HEK293T (cell line): ENCODE measurements around the gene ARHGAP23.

Source experiments
- CTCF ChIA-PET: fragments of 350-600 bp; formaldehyde crosslinking; extraction: SDS; loops from one replicate; lab custom pipeline; 2021; ENCODE audit warnings: antibody characterized with exemption, inconsistent platforms; lab: Yijun Ruan, JAX
- POLR2A ChIA-PET: fragments of 350-600 bp; formaldehyde crosslinking; extraction: SDS; loops from one replicate; lab custom pipeline; 2020; ENCODE audit warnings: antibody characterized with exemption, inconsistent platforms; lab: Yijun Ruan, JAX
- DNase-seq: peaks from one replicate; pipeline ENCODE4 v3.0.0; 2012; ENCODE audit warnings: mixed read lengths; ENCODE audit errors: extremely low spot score
- ARNT ChIP-seq: fragments of 450-650 bp; IDR thresholded peaks from 2 replicates; pipeline ENCODE4 v1.6.1; 2017; ENCODE audit warnings: mild to moderate bottlenecking
- BHLHE40 ChIP-seq: fragments of 450-650 bp; IDR thresholded peaks from 2 replicates; pipeline ENCODE4 v1.6.1; 2016; ENCODE audit warnings: mild to moderate bottlenecking, moderate library complexity, borderline replicate concordance
- CTBP1 ChIP-seq: fragments of 450-650 bp; IDR thresholded peaks from 2 replicates; pipeline ENCODE4 v1.6.1; 2016; ENCODE audit warnings: borderline replicate concordance
- ELF4 ChIP-seq: fragments of 450-650 bp; IDR thresholded peaks from 2 replicates; pipeline ENCODE4 v1.6.1; 2017; ENCODE audit warnings: antibody characterized with exemption
- FOXA1 ChIP-seq: fragments of 450-650 bp; IDR thresholded peaks from 2 replicates; pipeline ENCODE4 v1.6.1; 2016; ENCODE audit warnings: mild to moderate bottlenecking
- FOXK2 ChIP-seq: fragments of 450-650 bp; IDR thresholded peaks from 2 replicates; pipeline ENCODE4 v1.6.1; 2016; ENCODE audit warnings: mild to moderate bottlenecking
- FOXM1 ChIP-seq: fragments of 450-650 bp; IDR thresholded peaks from 2 replicates; pipeline ENCODE4 v1.6.1; 2017; ENCODE audit warnings: mild to moderate bottlenecking, borderline replicate concordance
- HDGF ChIP-seq: fragments of 450-650 bp; IDR thresholded peaks from 2 replicates; pipeline ENCODE4 v1.6.1; 2017; ENCODE audit warnings: antibody characterized with exemption, borderline replicate concordance
- L3MBTL2 ChIP-seq: fragments of 450-650 bp; conservative IDR thresholded peaks from 2 replicates; pipeline ENCODE4 v1.6.1; 2016; ENCODE audit warnings: mild to moderate bottlenecking
- LEF1 ChIP-seq: fragments of 450-650 bp; IDR thresholded peaks from 2 replicates; pipeline ENCODE4 v1.6.1; 2017; ENCODE audit warnings: mild to moderate bottlenecking, borderline replicate concordance
- NFRKB ChIP-seq: fragments of 450-650 bp; IDR thresholded peaks from 2 replicates; pipeline ENCODE4 v1.6.1; 2016; ENCODE audit warnings: mild to moderate bottlenecking, moderate library complexity
- PKNOX1 ChIP-seq: fragments of 450-650 bp; IDR thresholded peaks from 2 replicates; pipeline ENCODE4 v1.6.1; 2016
- SP1 ChIP-seq: fragments of 450-650 bp; IDR thresholded peaks from 2 replicates; pipeline ENCODE4 v1.6.1; 2017
- SUZ12 ChIP-seq: fragments of 450-650 bp; IDR thresholded peaks from 2 replicates; pipeline ENCODE4 v1.6.1; 2016; ENCODE audit warnings: mild to moderate bottlenecking
- TARDBP ChIP-seq: fragments of 450-650 bp; IDR thresholded peaks from 2 replicates; pipeline ENCODE4 v1.6.1; 2016
- ZNF384 ChIP-seq: fragments of 450-650 bp; IDR thresholded peaks from 2 replicates; pipeline ENCODE4 v1.6.1; 2016

Gene ARHGAP23

DNA sequence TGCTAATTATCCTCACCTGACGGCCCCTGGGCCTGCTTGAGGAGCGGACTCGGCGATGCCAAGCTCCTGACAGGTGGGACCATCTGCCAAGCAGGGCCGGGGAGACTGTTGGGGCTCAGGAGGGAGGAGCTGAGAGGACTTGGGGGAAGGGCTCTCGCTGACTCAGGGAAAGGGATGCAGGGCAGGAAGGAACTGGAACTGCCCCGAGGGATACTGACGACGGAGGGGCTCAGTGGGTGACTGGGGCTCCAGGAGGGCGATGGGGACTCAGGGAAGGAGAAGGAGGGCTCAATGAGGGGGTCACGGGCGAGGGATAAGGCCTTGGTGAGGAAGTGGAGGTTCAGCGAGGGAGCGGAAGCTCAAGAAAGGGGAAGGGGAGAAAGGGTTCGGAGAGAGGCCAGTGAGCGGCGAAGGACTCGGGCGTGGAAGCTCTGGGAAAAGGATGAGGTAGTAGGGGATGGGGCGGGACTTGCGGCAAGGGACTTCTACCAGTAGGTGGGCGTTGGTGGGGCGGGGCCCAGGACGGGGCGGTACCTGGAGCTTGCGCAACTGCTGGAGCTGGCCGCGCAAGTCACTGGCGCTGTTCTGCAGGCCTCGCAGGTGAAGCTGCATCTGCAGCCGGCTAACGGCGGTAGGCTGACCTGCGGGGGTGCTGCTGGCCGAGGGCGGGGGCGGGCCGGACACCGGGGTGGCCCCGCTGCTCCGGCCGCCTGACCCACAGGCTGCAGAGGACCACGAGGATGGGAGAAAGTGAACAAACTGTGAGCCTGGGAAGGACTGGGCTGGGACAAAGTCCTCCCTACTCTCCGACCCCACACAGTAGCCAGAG lies 131.0 kb downstream of the ARHGAP23 start:
- ChIA-PET CTCF (interaction anchor here (0.8 to 3.2 kb wide), 13 partner anchors 11 to 108 kb away, joined by 3 to 46 read pairs (median 9); no protein-coding TSS in a partner anchor), POLR2A (interaction anchor here (0.7 to 2.3 kb wide), 17 partner anchors 9 to 116 kb away, joined by 3 to 15 read pairs (median 3); partner anchors contain the start of gene SRCIN1)
- peak; percentile 85 for DNase-seq
- no peak for TF ChIP-seq SP1
- no peak for TF ChIP-seq ARNT
- no peak for TF ChIP-seq CTBP1
- no peak for TF ChIP-seq NFRKB

DNA sequence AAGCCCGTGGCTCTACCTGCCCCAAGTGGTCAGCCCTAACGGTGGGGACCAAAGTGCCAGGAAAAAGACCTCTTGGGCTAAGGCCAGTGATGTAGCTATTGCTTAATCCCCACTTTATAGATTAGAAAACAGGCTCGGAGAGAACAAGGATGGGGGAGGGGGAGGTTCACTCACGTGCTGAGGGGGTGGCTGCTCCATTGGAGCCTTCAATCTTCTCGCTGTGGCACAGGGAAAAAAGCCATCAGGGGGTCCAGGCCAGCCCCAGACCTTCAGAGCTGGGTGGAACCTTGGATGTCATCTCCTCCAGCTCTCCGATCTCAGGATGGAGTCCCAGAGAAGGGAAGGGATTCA lies 131.6 kb downstream of the ARHGAP23 start:
- TF ChIP-seq SP1, result no peak
- no peak for TF ChIP-seq LEF1
- TF ChIP-seq ZNF384, result no peak
- no peak for TF ChIP-seq BHLHE40
- no peak for TF ChIP-seq FOXA1
- no peak for TF ChIP-seq L3MBTL2
- TF ChIP-seq TARDBP, result no peak
- TF ChIP-seq FOXK2, result no peak
- no peak for TF ChIP-seq HDGF
- TF ChIP-seq SUZ12, result no peak
- no peak for TF ChIP-seq ARNT
- no peak for TF ChIP-seq PKNOX1
- no peak for TF ChIP-seq FOXM1
- no peak for TF ChIP-seq ELF4
- no peak for TF ChIP-seq NFRKB
- no peak for TF ChIP-seq CTBP1
- no peak for DNase-seq
- ChIA-PET POLR2A (interaction anchor here (0.7 to 2.3 kb wide), 12 partner anchors 9 to 115 kb away, joined by 3 to 15 read pairs (median 3); no protein-coding TSS in a partner anchor), CTCF (interaction anchor here (0.8 to 3.2 kb wide), 7 partner anchors 12 to 107 kb away, joined by 3 to 46 read pairs (median 19); no protein-coding TSS in a partner anchor)

GRCh38 chr17:38560503-38561318 lies 132.4 kb downstream of the ARHGAP23 start:
- ChIA-PET CTCF (interaction anchor here (3.2 kb wide), 1 partner anchor 22 kb away, joined by 46 read pairs; no protein-coding TSS in a partner anchor), POLR2A (no interaction called here)
- DNase-seq, result no peak
- TF ChIP-seq SUZ12 (no peak), HDGF (no peak), SP1 (no peak), FOXM1 (no peak), LEF1 (no peak), ARNT (no peak), ZNF384 (no peak), PKNOX1 (no peak), FOXK2 (no peak), ELF4 (no peak), NFRKB (no peak), CTBP1 (no peak), FOXA1 (no peak), L3MBTL2 (no peak), BHLHE40 (no peak), TARDBP (no peak)

GRCh38 chr17:38561416-38562214 lies 133.4 kb downstream of the ARHGAP23 start:
- POLR2A ChIA-PET, result no interaction called here
- DNase-seq, result no peak
- CTCF ChIA-PET, result no interaction called here
- TF ChIP-seq FOXA1 (no peak), SP1 (no peak), ZNF384 (no peak), L3MBTL2 (no peak), ARNT (no peak), FOXM1 (no peak), NFRKB (no peak), BHLHE40 (no peak), TARDBP (no peak), PKNOX1 (no peak), ELF4 (no peak), LEF1 (no peak), FOXK2 (no peak)
